ENCODE data around the gene CTSL.

Gene CTSL

GRCh38 chr9:87778996-87779395, 53.1 kb downstream of the CTSL start:
- in situ Hi-C loops (cut with HindIII; ENCODE audit: low sequenced_read_pairs), result no loop called here
- no peak for TF ChIP-seq CTCF (IDR thresholded peaks at IDR 0.05; ENCODE audit: low read depth, low read length)
- H3K4me3 ChIP-seq (ENCODE audit: low read depth, low read length), result no peak overlapping the region
- no peak for DNase-seq (ENCODE audit: low read depth, low spot score)

Data from astrocyte of the spinal cord (primary cell).